GM04503 (cell line): ENCODE measurements around the gene CRYBB2.
"Not testable (repeated sequence)": the region's sequence is repeated elsewhere in the genome, so short reads cannot be mapped to it uniquely, and the experiment has no call there.

Experiments used
- DNase-seq: peaks from one replicate; pipeline ENCODE4 v3.0.0-alpha.2; 2012; ENCODE audit warnings: low read depth

CRYBB2 gene, protein sequence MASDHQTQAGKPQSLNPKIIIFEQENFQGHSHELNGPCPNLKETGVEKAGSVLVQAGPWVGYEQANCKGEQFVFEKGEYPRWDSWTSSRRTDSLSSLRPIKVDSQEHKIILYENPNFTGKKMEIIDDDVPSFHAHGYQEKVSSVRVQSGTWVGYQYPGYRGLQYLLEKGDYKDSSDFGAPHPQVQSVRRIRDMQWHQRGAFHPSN

DNA sequence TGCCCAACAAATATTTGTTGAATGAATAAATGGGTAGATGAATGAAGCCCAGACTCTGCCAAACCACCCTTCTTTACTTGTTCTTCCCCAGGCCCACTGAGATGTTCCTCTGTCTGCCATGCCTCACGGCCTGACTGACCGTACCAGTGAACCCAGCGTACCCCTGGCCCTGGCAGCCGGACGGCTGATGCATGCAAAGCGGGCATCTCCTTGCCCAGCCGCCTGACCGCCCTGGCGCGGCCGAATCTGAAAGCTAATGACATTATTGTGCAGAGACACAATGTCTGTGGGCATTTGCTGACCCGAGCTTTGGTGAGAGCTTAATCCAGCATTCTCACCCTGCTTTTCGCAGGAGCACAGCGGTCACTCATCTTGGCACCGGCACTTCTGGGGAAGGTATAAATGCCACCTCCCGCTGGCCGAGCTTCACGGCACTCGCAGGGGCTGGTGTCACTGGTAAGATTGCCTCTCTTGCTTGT lies at the start of gene CRYBB2:
CRYBB2 (plus strand) TSS at position 429 of the 479 bp plus-strand sequence. CDS start 1,791 bp downstream, outside the sequence.
- DNase-seq, result no peak

DNA sequence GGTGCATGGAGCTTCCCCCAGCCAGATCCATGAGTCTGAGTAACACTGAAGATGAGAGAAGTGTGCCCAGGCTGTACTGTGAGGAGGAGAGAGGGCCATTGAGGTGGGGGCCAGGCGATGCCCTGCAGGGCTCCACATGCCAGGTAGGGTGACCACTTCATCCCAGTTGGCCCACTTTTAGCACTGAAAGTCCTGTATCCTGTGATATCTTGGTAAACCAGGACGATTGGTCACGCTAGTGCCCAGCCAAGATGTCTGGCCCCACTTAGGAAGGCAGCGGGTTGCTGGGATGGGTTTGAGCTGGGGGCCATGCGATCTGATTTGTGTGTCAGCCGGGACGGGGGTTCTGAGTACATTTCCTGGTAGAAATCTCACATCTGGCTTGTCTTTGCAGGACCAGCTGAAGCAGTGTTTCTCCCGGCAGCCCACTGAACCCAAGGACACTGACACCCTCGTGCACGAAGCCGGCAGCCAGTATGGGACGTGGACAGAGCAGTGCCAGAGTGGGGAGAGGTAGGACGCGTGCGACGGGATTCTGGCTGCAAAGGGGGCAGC lies 48.9 kb upstream of the CRYBB2 start:
- no peak for DNase-seq

DNA sequence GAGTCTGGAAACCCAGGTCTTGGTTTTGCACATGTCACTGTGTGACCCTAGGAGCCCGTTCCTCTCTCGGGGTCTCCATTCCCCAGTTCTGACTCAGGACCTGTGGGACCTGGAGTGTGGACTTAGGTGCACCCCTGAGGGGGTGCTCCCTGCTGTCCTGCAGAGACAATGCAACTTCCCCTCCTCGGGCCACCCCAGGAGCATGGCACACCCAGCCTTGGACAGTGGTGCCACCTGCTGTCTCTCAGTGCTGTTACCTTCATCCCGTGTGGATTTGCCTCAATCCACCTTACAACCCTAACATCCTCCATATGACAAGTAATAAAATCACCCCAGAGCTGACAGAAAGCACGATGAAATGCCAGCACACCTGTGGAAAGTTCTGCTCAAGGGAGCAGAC lies 47.3 kb upstream of the CRYBB2 start:
- DNase-seq, result no peak

DNA sequence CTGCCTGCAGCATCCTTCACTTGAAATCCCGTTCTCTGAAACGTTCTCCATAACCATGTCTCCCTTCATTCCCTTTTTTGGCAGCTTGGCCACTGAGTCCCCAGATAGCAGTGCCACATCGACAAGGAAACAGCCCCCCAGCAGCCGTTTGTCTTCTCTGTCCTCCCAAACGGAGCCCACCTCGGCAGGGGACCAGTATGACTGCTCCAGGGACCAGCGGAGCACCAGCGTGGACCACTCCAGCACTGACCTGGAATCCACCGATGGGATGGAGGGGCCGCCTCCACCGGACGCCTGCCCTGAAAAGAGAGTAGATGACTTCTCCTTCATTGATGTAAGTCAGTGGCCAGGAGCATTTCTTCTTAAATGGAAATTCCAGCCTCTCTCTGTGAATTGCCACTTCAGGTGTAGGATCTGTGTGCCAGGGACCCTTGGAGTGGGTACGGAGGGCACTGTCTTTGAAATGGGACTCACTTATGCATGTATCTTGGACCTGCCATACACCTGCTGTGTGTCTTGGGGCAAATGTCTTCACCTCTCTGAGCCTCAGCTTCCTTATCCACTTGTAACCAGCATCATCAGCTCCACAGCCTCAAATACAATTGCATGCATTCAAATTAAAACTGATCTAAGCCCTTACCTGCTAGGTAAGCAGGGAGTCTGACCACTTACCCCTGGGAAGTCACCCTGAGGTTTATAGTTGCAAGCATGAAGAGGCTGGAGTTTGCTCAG lies 45.1 kb upstream of the CRYBB2 start:
- DNase-seq, result no peak

DNA sequence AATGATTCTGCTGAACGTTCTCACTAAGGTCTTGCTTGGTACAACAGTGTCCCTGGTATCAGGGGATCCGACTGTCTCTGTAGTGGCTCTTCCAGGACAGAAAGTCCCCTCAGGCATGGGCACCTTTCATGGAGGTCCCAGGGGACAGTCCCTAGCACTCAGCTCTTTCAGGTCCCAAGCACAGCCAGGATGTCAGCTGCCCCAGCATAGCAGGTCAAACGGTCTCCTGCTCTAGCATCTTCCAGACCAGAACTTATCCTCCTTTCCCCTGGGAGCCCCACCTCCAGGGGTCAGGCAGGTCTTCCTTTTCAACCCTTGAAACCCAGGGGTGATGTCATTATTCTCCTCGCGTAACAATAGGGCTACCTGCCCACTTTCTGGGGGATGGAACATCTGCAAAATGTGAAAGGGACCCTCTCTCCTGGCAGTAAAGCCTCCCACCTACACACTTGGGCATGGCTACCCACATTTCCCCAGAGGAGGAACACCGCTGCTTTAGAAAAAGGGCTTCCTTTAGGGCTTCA lies 44.5 kb upstream of the CRYBB2 start:
- DNase-seq, result no peak

DNA sequence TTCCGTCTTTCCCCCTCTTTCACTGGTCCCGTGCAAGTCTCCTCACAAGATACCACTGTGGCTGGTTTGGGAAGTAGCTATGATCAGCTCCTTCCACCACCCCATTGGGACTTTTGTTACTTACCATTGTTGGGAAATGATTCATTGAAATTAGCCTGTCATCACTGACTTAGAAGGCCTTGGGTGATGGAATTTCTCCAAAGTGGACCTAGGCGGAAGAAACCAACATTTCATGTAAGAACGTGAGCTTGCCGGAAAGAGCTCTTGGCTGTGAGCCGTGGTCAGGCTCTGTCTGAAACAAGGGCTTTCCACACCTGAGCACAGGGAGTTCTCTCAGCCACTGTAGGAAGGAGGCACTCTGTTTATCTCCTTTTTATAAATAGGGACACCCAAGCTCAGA lies 43.3 kb upstream of the CRYBB2 start:
- DNase-seq, result no peak

DNA sequence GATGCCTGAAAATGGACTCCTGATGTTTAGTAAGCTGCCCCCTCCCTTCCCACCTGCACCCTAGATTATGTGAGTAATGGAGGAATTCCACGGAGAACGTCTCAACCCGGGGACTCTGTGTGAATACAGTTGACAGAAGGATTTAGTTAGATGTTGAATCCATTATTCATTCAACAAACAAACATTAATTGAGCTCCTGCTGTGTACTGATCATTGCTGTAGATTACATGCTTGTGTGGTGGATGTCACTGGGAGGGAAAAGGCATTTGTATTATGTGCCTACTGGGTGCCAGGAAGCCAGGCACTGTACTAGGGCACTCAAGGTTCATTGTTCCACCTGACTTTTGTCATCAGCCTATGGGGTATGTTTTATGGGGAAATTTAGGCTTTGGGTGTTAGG lies 42.6 kb upstream of the CRYBB2 start:
- no peak for DNase-seq

DNA sequence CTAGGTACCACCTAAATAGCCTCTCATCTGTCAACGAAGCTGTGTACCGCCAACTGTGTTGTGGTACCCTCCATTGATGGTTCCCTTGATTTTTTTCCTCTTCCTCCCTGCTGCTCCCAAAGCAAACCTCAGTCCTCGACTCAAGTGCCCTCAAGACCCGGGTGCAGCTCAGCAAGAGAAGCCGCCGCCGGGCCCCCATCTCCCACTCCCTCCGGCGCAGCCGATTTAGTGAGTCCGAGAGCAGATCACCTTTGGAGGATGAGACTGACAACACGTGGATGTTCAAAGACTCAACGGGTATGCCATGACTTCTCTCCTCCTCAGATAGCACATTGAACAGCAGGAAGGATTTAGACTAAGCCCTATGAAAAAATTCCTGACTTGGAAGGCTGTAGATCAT lies 42.2 kb upstream of the CRYBB2 start:
- no peak for DNase-seq

DNA sequence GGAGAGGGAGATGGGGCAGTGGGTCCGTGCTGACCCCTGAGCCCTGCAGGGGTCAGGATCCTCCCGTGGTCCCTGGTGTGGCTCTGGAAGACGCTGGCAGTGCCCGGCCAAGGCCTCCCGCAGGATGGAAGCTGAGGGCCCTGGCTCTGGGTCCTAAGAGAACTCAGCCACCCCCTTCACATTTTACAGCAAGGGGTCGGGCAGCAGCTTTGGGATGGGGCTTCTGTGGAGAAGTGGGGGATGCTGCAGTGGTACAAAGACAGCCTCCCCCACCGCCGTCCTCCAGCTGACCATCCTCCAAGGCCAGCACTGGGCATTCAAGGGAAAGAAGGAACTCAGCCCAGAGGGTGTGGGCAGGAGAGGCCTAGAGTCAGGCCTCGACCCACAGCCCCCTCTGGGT lies 41.5 kb upstream of the CRYBB2 start:
- DNase-seq, result no peak

DNA sequence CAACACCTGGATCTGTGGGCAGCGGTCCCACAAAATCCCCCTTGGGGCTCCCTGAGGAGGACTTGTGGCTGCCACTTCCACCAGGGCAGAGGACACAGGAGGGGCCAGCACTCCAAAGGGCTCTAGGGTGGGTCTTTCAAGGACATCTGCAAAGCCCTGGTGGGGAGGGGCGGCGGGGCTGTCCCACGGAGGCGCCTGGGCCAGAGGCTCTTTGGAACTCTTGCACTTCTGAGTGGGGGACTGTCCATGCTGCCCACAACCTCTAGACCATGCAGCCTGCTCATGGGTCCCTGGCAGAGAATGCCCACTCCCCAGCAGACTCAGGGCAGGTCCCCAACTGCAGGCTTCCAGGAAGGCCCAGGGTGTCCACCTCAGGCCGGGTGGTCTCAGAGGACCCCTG lies 41.1 kb upstream of the CRYBB2 start:
- DNase-seq, result not testable (repeated sequence)

DNA sequence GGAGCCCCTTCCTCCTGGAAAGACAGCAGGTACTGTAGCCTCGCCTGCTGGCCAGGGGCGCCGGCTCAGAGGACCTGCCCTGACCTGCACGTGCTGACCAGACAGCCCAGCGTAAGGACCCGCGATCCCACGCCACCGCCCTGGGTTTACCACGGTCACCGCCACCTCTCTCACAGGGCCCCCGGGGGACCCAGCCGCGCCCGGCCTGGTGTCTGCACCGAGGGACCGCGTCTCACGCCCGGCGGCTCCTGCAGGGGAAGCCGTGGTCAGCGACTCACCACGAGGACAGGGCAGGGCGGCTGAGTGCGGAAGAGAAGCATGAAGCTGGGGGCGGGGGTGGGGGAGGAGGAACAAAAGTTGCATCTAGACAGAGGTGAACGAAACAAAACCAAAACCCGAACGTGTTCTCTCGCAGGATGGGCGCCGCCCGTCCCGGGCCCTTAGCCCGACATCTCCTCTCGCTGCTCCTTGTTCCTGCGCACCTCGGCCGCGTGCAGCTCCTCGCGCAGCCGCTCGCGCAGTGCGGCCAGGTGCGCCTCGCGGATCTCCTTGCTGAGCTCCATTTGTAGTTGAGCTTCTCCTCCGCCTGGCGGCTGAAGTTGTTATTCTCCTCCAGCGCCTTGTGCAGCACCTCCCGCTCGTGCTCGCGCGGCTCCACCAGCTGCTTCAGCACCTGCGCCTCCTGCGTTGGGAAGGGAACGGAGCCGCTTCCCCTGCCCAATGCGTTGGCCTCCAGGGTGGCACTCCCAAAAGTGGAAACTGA lies 40.4 kb upstream of the CRYBB2 start:
- not testable (repeated sequence) for DNase-seq

DNA sequence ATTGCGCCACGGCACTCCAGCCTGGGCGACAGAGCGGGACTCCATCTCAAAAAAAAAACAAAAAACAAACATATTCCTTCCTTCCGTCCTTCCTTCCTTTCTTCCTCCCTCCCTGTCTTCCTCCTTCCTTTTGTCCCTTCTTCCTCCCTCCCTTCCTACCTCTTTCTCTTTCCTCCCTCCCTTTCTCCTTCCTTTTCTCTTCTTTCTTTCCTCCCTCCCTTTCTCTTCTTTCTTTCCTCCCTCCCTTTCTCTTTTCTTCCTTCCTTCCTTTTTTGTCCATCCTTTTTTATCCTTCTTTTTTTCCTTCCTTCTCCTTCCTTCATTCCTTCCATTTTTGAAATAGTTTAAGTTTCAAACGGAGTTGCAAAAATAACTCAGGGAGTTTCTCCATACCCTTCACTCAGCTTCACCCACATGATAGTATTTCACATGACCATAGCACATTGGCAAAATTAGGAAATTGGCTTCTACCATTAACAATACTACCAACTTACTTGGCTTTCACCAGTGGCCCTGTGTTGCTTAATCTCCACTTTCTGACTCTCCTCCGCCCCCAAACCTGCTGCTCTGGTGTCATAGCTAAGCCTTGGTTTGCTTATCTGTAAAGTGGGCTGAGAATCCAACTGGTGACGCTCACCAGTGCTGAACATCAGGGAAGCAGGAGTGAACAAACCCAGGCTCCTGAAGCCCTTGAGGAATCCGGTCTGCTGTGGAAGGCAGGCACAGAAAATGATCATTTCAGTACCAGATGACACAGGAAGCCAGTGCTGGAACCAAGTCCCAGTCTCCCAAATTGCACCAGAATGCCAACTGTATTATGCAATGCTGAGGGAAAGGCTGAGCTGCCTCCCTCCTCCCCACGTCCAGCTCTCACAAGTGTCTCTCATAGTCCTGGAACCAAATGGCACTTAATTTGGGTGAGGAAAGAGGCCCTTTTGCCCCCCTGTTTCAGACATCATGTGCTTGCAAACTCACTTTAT lies 37.0 kb upstream of the CRYBB2 start:
- no peak for DNase-seq

DNA sequence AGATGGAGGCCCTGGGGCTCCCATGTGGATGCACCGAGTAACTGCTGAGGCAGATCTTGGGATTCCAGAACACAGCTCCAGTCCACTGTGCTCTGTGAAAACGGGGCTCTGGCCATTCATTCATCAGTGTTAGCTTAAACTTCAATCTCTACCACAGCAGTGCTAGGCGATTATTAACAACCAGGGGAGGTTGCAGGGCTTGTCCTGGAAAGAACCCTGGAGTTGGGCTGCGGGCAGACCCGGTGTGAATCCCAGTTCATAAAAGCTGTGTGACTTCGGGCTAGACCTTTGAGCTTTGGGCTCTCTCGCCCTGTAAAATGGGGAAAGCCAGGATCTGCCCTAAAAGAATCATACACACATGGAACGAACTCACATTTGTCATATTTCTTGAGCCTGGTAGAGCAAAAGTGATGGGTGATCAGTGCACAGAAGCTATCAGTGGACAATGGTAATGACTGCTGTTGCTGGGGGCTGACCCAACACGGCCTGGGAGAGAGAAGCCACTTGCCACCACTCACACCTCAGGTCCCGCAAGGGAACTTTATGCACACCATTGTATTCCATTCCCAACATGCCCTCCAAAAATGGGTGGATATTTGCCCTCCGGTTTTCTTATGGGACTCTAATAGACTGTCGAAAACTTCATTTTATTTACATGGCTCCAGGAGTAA lies 35.4 kb upstream of the CRYBB2 start:
- no peak for DNase-seq

DNA sequence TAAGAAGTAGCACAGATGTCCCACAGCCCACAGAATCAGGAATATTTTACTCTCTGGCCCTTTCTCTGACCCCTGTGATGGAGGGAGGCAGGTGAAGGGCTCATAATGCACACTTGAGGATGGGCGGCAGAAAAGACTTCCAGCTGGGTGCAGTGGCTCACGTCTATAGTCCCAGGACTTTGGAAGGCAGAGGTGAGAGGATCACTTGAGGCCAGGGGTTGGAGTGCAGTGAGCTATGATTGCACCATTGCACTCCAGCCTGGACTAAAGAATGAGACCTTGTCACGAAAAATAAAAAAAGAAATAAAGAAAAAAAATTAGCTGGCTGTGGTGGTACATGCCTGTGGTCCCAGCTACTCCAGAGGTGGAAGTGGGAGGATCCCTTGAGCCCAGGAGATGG lies 33.3 kb upstream of the CRYBB2 start:
- no peak for DNase-seq

DNA sequence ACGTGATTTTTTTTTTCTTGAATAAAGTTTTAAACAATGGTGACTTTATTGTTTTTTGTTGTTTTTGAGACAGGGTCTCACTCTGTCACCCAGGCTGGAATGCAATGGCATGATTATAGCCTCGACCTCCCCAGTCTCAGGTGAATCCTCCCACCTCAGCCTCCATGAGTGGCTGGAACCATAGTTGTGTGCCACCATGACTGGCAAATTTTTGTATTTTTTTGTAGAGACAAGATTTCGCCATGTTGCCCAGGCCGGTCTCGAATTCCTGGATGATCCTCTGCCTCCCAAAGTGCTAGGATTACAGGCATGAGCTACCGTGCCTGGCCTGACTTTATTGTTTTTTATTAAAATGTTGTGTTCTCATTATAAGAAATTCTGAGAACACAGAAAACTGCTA lies 32.0 kb upstream of the CRYBB2 start:
- no peak for DNase-seq

DNA sequence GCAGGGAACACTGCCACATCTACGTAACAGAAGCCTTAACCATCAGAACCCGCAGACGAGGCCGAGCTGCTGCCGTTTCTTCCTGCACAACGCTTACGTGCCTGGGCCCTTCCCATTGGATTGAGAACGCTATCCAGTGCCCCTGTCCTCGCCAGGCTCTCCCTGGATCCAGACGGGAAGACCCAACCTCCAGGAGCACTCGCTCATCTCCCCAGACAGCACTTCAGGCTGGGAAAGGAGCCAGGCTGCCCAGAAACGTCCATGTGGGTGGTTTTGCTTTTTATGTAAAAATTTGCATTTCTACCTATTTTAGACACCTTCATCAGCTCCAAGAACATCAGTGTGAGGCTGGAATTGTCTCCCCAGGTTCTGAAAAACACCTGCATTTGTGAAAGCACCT lies 27.0 kb upstream of the CRYBB2 start:
- no peak for DNase-seq

DNA sequence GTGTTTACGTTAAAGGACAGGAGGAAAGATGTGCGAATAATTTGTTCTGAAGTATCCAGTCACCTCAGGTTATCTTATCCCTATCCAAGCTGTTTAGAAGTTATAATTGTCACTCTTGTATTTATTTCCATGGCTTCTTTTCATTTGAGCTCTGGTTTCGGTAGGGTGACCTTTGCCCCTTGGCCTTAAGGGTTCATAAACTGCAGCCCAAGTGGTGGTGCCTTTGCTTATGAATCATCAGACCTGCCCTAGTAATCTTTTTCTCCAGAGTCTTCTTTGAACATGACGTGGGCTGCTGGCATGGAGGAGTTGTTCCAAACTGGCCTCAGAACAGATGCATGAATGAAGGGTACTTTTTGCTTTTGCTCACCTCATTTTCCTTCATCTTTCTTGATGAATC lies 26.3 kb upstream of the CRYBB2 start:
- no peak for DNase-seq

DNA sequence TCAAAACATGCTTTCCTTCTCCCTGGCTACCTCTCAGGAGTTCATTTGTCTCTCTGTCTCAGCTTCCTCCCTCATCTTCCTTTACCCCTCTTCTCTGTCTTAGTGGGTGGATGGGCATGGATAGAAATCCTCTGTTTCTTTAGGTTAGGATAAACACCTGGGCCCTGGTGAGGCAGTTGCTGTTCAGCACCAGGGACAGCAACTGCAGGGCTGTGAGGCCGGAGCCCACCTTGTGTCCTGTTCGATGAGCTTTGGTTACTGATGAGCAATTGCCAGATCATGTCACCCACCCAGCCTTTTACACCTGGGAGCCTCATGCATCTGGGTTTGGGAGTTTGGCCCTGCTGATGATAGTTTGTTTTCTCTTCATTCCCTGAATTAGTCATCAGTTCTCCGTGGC lies 25.9 kb upstream of the CRYBB2 start:
- no peak for DNase-seq

DNA sequence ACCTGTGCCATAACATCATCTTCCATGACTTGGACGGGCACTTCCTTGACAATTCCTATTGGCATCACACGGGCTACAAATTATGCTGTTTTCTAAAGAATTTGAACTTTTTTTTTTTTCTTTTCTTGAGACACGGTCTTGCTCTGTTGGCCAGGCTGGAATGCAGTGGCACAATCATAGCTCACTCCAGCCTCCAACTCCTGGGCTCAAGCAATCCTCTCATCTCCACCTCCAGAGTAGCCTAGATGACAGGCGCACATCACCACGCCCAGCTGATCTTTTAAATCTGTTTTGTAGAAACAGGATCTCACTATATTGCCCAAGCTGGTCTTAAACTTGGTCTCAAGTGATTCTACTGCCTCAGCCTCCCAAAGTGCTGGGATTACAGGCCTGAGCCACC lies 23.1 kb upstream of the CRYBB2 start:
- DNase-seq, result no peak

DNA sequence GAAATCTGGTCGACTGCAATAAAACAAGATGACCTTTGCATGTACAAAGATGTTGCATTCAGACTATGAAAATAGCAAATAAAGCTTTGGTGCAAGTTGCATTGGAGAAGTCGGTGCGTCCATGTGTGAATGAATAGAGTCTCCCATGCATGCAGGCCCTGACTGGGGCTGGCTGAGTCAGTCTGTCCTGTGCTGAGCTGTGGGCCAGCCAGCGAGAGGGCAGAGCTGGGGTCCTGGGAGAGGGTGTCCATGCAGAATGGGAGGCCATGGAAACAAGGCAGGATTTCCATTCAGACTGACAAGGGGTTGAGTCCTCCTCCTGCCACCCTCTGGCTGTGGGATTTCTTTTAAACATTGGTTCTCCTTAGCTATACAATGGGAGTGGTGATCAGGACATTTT lies 22.1 kb upstream of the CRYBB2 start:
- DNase-seq, result no peak
